HFF-Myc (cell line): Measurements from ENCODE around the gene CUBN.

Experiments used
- DNase-seq: peaks from one replicate; pipeline ENCODE4 v3.0.0-alpha.2; 2011; ENCODE audit warnings: low read depth; ENCODE audit errors: extremely low read depth
- H3K4me3 ChIP-seq: replicated peaks from 2 replicates; pipeline ENCODE4 v1.5.1; 2011; ENCODE audit warnings: low read depth, mild to moderate bottlenecking, control low read depth, low read length
- TF ChIP-seq, protein P1 (sequence below): IDR thresholded peaks from 2 replicates; pipeline ENCODE4 v1.5.1; 2012; ENCODE audit warnings: mild to moderate bottlenecking, low read depth, low read length, control low read depth; ENCODE audit errors: missing control alignments

CUBN gene

DNA sequence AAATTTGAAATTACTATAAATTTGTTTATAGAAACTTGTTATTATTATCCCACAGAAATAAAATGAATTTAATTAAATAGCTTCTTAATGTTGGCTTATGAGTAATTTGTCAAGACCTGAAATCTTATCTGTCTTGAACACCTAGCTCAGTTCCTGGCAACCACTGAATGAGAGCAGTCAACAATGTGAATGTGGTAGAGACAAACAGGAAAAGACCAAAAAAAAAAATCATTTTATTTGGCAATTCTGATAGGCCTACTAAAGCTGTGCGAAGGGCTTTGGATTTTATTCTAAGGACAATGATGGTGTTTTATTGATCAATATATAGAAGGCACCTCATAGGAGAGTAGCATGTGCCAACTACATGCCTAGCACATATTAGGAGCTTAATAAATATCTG lies 184.6 kb downstream of the CUBN start:
- TF ChIP-seq, protein P1, sequence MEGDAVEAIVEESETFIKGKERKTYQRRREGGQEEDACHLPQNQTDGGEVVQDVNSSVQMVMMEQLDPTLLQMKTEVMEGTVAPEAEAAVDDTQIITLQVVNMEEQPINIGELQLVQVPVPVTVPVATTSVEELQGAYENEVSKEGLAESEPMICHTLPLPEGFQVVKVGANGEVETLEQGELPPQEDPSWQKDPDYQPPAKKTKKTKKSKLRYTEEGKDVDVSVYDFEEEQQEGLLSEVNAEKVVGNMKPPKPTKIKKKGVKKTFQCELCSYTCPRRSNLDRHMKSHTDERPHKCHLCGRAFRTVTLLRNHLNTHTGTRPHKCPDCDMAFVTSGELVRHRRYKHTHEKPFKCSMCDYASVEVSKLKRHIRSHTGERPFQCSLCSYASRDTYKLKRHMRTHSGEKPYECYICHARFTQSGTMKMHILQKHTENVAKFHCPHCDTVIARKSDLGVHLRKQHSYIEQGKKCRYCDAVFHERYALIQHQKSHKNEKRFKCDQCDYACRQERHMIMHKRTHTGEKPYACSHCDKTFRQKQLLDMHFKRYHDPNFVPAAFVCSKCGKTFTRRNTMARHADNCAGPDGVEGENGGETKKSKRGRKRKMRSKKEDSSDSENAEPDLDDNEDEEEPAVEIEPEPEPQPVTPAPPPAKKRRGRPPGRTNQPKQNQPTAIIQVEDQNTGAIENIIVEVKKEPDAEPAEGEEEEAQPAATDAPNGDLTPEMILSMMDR, result no peak

GRCh38 chr10:16944402-16944801 lies 185.2 kb downstream of the CUBN start:
- no peak overlapping the region for H3K4me3 ChIP-seq
- TF ChIP-seq, protein P1, result no peak
- peak; percentile 89 for DNase-seq

More for the DNA sequence above, 184.6 kb downstream of the CUBN start:
- no peak overlapping the region for H3K4me3 ChIP-seq
- DNase-seq, result no peak

GRCh38 chr10:16943295-16944285 lies 186.0 kb downstream of the CUBN start:
- no peak overlapping the region for H3K4me3 ChIP-seq

GRCh38 chr10:16942381-16943078 lies 187.1 kb downstream of the CUBN start:
- TF ChIP-seq, protein P1, result no peak
- H3K4me3 ChIP-seq, result no peak overlapping the region
- no peak for DNase-seq

More at GRCh38 chr10:16943295-16944285, 186.0 kb downstream of the CUBN start:
- TF ChIP-seq, protein P1, result no peak
- no peak for DNase-seq

- H3K4me3 ChIP-seq, result no peak overlapping the region
- no peak for DNase-seq
- TF ChIP-seq, protein P1, result no peak
These were observed 187.7 kb downstream of the CUBN start for GRCh38 chr10:16941870-16942269.

DNA sequence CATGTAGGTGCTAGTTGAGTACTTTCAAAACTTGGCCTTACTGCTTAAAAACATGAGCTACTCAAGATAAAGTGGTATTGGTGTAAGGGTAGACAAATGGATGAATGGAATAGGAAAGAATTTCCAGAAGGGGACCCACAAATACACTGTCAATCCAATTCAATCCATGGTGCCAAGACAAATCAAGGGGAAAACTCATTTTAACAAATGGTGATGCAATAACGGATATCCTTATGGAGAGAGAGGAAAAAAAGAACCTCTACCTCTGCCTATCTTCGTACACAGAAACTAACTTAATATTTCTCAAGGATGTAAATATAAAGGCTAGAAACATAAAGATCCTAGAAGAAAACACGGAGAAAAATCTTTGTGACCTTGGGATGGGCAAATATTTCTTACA lies 188.5 kb downstream of the CUBN start:
- TF ChIP-seq, protein P1, result no peak
- no peak for DNase-seq
- no peak overlapping the region for H3K4me3 ChIP-seq
